HL-60 (cell line): ENCODE data around the gene SFMBT2.
A peak's percentile ranks its signal among the peaks of the same experiment; 100 is the strongest.

Source experiments
- DNase-seq, 2 experiments: peaks; one replicate each; pipeline ENCODE4 v3.0.0-alpha.2; 2010 to 2020; ENCODE audit warnings: low read depth in 1 of 2, low spot score in 1 of 2
- H3K27ac ChIP-seq: fragments of 250-450 bp; sonication (Bioruptor Pico); replicated peaks from 2 replicates; pipeline ENCODE4 v1.5.1; 2020; ENCODE audit warnings: mild to moderate bottlenecking, moderate library complexity
- H3K27me3 ChIP-seq: fragments of 250-450 bp; sonication (Bioruptor Pico); 2 replicates; pipeline ENCODE4 v1.5.1; 2021; ENCODE audit warnings: mild to moderate bottlenecking, moderate library complexity; ENCODE audit not compliant: insufficient read depth, poor library complexity, severe bottlenecking
- H3K4me3 ChIP-seq: replicated peaks from 2 replicates; pipeline ENCODE4 v1.5.1; 2011; ENCODE audit warnings: mild to moderate bottlenecking, control low read depth, low read length; ENCODE audit not compliant: insufficient read depth
- CTCF ChIP-seq: IDR thresholded peaks from one replicate; pipeline ENCODE4 v1.5.1; 2011; ENCODE audit warnings: low read length, control low read depth, inconsistent platforms; ENCODE audit not compliant: insufficient read depth
- GABPA ChIP-seq: IDR thresholded peaks from 2 replicates; pipeline ENCODE4 v1.6.1; 2012; ENCODE audit warnings: low read depth
- POLR2AphosphoS5 ChIP-seq: IDR thresholded peaks from 2 replicates; pipeline ENCODE4 v1.6.1; 2012; ENCODE audit warnings: low read depth
- SPI1 ChIP-seq: IDR thresholded peaks from 2 replicates; pipeline ENCODE4 v1.6.1; 2012; ENCODE audit warnings: low read depth, mild to moderate bottlenecking, borderline replicate concordance
- TF ChIP-seq, protein P1 (sequence below): IDR thresholded peaks from 2 replicates; pipeline ENCODE4 v1.6.1; 2012; ENCODE audit warnings: low read depth; ENCODE audit not compliant: insufficient replicate concordance

SFMBT2 gene

DNA sequence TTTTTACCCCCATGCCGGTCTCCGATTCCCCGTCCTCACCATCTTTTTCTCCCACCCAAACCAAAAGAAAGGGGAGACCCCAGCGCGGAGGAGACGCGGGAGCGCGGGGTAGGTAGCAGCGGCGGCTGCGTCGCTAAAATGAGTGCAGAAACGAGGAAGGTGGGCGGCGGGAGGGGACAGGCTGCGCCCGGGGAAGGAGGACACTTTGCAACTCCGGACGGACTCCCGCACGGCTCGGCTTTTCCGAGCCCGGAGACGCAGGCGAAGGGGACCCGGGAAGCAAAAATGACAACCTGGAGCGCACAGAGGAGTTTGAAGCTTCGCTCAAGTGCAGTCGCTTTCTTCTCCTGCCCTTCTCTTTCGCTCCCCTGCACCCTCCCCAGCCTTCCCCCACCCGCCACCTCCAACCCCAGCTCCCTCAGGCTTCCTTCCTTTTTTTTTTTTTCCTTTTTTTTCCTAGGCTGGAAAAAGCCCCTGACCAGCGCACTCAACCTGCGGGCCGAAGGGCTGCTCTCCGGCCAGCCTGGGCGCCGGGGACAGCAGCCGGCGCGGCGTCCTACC lies 453 bp downstream of the SFMBT2 start:
- DNase-seq, result peak in 1 of 2 experiments; percentile 8
- H3K27ac ChIP-seq, result peak overlapping the region; percentile 61
- TF ChIP-seq GABPA (no peak), POLR2AphosphoS5 (no peak; the same call in 1 of the 2 replicates), CTCF (no peak), SPI1 (no peak)
- TF ChIP-seq, protein P1, sequence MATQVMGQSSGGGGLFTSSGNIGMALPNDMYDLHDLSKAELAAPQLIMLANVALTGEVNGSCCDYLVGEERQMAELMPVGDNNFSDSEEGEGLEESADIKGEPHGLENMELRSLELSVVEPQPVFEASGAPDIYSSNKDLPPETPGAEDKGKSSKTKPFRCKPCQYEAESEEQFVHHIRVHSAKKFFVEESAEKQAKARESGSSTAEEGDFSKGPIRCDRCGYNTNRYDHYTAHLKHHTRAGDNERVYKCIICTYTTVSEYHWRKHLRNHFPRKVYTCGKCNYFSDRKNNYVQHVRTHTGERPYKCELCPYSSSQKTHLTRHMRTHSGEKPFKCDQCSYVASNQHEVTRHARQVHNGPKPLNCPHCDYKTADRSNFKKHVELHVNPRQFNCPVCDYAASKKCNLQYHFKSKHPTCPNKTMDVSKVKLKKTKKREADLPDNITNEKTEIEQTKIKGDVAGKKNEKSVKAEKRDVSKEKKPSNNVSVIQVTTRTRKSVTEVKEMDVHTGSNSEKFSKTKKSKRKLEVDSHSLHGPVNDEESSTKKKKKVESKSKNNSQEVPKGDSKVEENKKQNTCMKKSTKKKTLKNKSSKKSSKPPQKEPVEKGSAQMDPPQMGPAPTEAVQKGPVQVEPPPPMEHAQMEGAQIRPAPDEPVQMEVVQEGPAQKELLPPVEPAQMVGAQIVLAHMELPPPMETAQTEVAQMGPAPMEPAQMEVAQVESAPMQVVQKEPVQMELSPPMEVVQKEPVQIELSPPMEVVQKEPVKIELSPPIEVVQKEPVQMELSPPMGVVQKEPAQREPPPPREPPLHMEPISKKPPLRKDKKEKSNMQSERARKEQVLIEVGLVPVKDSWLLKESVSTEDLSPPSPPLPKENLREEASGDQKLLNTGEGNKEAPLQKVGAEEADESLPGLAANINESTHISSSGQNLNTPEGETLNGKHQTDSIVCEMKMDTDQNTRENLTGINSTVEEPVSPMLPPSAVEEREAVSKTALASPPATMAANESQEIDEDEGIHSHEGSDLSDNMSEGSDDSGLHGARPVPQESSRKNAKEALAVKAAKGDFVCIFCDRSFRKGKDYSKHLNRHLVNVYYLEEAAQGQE, result no peak
- H3K27me3 ChIP-seq, result no peaks in the 10 kb centered on the region
- peak overlapping the region; percentile 63 for H3K4me3 ChIP-seq

DNA sequence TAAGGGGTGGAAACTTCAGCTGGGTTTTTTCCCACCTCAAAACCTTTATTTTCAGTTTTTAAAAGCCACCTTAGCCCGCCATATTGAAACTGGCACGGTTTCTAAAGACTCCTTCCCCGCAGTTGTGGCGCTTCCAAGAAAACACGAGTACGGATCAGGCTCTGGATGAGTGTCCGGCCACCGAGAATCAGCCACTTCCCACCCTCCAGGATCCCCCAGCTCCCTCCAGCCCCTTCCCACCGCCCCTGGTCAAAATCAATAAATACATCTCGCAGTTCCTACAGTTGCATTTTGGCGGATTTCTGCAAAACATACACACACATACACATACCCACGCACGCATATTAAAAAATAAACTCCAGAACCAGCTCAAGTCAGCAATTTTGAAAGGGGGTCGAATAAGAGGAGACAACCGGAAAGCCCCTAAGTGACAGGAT lies 1.1 kb downstream of the SFMBT2 start:
- Histone ChIP-seq H3K27me3 (no peaks in the 10 kb centered on the region), H3K4me3 (peak overlapping the region; percentile 63), H3K27ac (peak overlapping the region; percentile 61)
- DNase-seq, result no peak
- TF ChIP-seq CTCF (no peak), POLR2AphosphoS5 (no peak), SPI1 (no peak), GABPA (no peak)
- TF ChIP-seq, protein P1, result no peak

DNA sequence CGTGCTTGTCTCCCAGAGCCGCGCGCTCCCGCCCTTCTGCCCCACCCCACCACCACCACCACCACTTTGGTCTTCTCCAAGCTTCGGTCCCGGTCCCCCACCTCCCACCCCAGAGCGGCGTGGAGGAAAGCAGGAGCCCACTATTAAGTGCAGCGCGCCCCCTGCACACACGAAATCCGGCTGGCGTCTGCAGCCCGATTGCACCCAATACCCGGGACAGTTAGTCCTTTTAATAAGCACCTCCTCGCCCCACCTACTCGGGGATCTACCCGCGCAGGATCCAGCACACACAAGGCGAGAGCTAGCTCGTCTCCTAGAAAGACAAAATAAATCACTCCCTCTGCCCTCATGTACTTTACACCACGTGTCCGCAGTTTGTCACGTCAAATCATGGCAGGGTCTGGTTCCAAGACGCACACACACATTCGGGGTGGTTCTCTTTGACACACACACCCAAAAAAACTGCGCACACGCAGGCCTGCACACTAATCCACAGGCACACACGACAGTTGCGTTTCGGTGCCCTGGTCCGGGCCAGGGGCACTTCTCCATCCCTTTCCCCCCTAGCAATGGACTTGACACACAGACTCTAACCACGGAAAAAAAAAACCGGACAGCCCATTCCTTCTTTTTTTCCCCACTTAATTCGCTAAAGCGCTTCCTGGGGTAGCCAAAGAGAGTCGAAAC lies 1.6 kb downstream of the SFMBT2 start:
- no peak for TF ChIP-seq GABPA
- no peak for TF ChIP-seq SPI1
- TF ChIP-seq, protein P1, result no peak
- TF ChIP-seq POLR2AphosphoS5, result no peak
- TF ChIP-seq CTCF, result no peak
- DNase-seq, result peak; percentile 23 to 60
- Histone ChIP-seq H3K4me3 (peak overlapping the region; percentile 63), H3K27me3 (no peaks in the 10 kb centered on the region), H3K27ac (peak overlapping the region; percentile 61)
